ENCODE measurements around the gene TTC5. TPM values are rescaled to one million over a fixed set of nuclear protein-coding genes. Genes with fewer than 3 reads are reported as not detected.
A peak's percentile ranks its signal among the peaks of the same experiment; 100 is the strongest.
"Not testable (repeated sequence)": the region's sequence is repeated elsewhere in the genome, so short reads cannot be mapped to it uniquely, and the experiment has no call there.

Gene TTC5
- total RNA-seq, 4 donors from 2014 or later: 8.1 to 12.8 (median 10.7) TPM

- TF ChIP-seq POLR2A (IDR thresholded peaks at IDR 0.05): no peak
- WGBS, 2 donors: 62 to 68% methylated on average over 1 of the region's 1 CpG
Measured at GRCh38 chr14:20278414-20278813, 27.3 kb downstream of the TTC5 start.

GRCh38 chr14:20277409-20277808, 28.3 kb downstream of the TTC5 start:
- Histone ChIP-seq H3K4me3 (no peak overlapping the region), H3K27me3 (no peaks in the 10 kb centered on the region), H3K36me3 (peaks cover 0 to 57% (median 0%) of the 10 kb centered on the region in 3 donors), H3K9me3 (peaks cover 0 to 26% (median 0%) of the 10 kb centered on the region in 4 donors), H3K4me1 (no peaks in the 10 kb centered on the region), H3K27ac (no peak overlapping the region)
- 68 to 95% methylated on average over 2 of the region's 2 CpGs for WGBS, 2 donors
- DNase-seq (ENCODE audit: low spot score in 2 of 2): no peak
- TF ChIP-seq EP300 (IDR thresholded peaks at IDR 0.05) (no peak), POLR2A (IDR thresholded peaks at IDR 0.05) (no peak)

More at GRCh38 chr14:20278414-20278813, 27.3 kb downstream of the TTC5 start:
- H3K4me3 ChIP-seq: no peak overlapping the region
- no peaks in the 10 kb centered on the region for H3K4me1 ChIP-seq
- peaks cover 0 to 16% (median 0%) of the 10 kb centered on the region in 4 donors for H3K9me3 ChIP-seq
- peaks cover 0 to 51% (median 0%) of the 10 kb centered on the region in 3 donors for H3K36me3 ChIP-seq
- H3K27me3 ChIP-seq: no peaks in the 10 kb centered on the region
- peak; percentile 16 to 20 for DNase-seq (ENCODE audit: low spot score in 2 of 2)
- no peak overlapping the region for H3K27ac ChIP-seq

GRCh38 chr14:20274062-20274461, 31.7 kb downstream of the TTC5 start:
- Histone ChIP-seq H3K4me1 (no peaks in the 10 kb centered on the region), H3K27me3 (no peaks in the 10 kb centered on the region), H3K4me3 (no peak overlapping the region), H3K9me3 (peaks cover 0 to 36% (median 0%) of the 10 kb centered on the region in 4 donors), H3K36me3 (peaks cover 0 to 41% (median 0%) of the 10 kb centered on the region in 3 donors), H3K27ac (no peak overlapping the region)
- TF ChIP-seq EP300 (IDR thresholded peaks at IDR 0.05) (no peak), POLR2A (IDR thresholded peaks at IDR 0.05) (no peak), CTCF (IDR thresholded peaks at IDR 0.05) (no peak)
- DNase-seq (ENCODE audit: low spot score in 2 of 2): no peak
- WGBS, 2 donors: 98 to 100% methylated on average over 2 of the region's 2 CpGs

- H3K4me1 ChIP-seq; H3K4me3 ChIP-seq; H3K36me3 ChIP-seq; DNase-seq (ENCODE audit: low spot score in 2 of 2); H3K27me3 ChIP-seq; H3K27ac ChIP-seq; H3K9me3 ChIP-seq: not testable (repeated sequence)
- 83 to 89% methylated on average over 5 of the region's 5 CpGs for WGBS, 2 donors
Measured at GRCh38 chr14:20264361-20264760, 41.4 kb downstream of the TTC5 start.

- peaks cover 0 to 3% (median 0%) of the 10 kb centered on the region in 3 donors for H3K36me3 ChIP-seq
- no peaks in the 10 kb centered on the region for H3K4me1 ChIP-seq
- 26 to 31% methylated on average over 3 of the region's 3 CpGs for WGBS, 2 donors
- no peak for DNase-seq (ENCODE audit: low spot score in 2 of 2)
- no peaks in the 10 kb centered on the region for H3K27me3 ChIP-seq
- no peak overlapping the region for H3K27ac ChIP-seq
- no peak for TF ChIP-seq CTCF (IDR thresholded peaks at IDR 0.05)
- no peak for TF ChIP-seq EP300 (IDR thresholded peaks at IDR 0.05)
- no peak for TF ChIP-seq POLR2A (IDR thresholded peaks at IDR 0.05)
- no peaks in the 10 kb centered on the region for H3K9me3 ChIP-seq
- H3K4me3 ChIP-seq: no peak overlapping the region
Measured at GRCh38 chr14:20262642-20263128, 43.1 kb downstream of the TTC5 start.

- no peak overlapping the region for H3K27ac ChIP-seq
- H3K36me3 ChIP-seq: no peaks in the 10 kb centered on the region
- no peaks in the 10 kb centered on the region for H3K27me3 ChIP-seq
- no peak overlapping the region for H3K4me3 ChIP-seq
- WGBS, 2 donors: 67% methylated on average over 3 of the region's 3 CpGs
- H3K9me3 ChIP-seq: peaks cover 0 to 26% (median 3%) of the 10 kb centered on the region in 4 donors
- DNase-seq (ENCODE audit: low spot score in 2 of 2): no peak
- H3K4me1 ChIP-seq: no peaks in the 10 kb centered on the region
- TF ChIP-seq EP300 (IDR thresholded peaks at IDR 0.05): no peak
- TF ChIP-seq POLR2A (IDR thresholded peaks at IDR 0.05): no peak
- no peak for TF ChIP-seq CTCF (IDR thresholded peaks at IDR 0.05)
Measured at GRCh38 chr14:20247646-20248246, 58.0 kb downstream of the TTC5 start.

Small RNA genes within 50 kb of the gene (small RNA-seq; reads per million reads assigned to genes)
- gene SNORA79B: not detected
- 423 reads per million, percentile 97 among the genes with 10 or more reads in this experiment for gene SNORD126

Other genes starting within 250 kb of the TTC5 start
- not detected for gene OR4L1, start 245.9 kb downstream of the TTC5 start, total RNA-seq
- not detected for gene OR4K17, start 195.2 kb downstream of the TTC5 start, total RNA-seq
- not detected for gene OR4N5, start 167.1 kb downstream of the TTC5 start, total RNA-seq
- gene OR11G2, start 115.1 kb downstream of the TTC5 start, total RNA-seq: not detected
- gene OR11H6, start 82.2 kb downstream of the TTC5 start, total RNA-seq: not detected
- gene OR11H7, start 77.0 kb downstream of the TTC5 start, total RNA-seq: not detected
- gene OR11H4, start 66.7 kb downstream of the TTC5 start, total RNA-seq: not detected
- 10 to 100 TPM; 46.5 to 68.4 (median 49.9) TPM for gene CCNB1IP1, start 27.3 kb upstream of the TTC5 start, total RNA-seq
- gene PARP2, start 37.7 kb upstream of the TTC5 start, total RNA-seq: 10 to 100 TPM; 12.2 to 17.7 (median 15.6) TPM
- gene TEP1, start 107.5 kb upstream of the TTC5 start, total RNA-seq: 10 to 100 TPM; 30.3 to 50.0 (median 36.0) TPM
- gene KLHL33, start 130.2 kb upstream of the TTC5 start, total RNA-seq: 1 to 10 TPM; 1.2 to 4.5 (median 1.8) TPM
- 100 to 1,000 TPM in 1 of 4 donors, 10 to 100 TPM in 3; 58.4 to 115 (median 70.6) TPM for gene OSGEP, start 148.9 kb upstream of the TTC5 start, total RNA-seq
- gene APEX1, start 149.3 kb upstream of the TTC5 start, total RNA-seq: 100 to 1,000 TPM; 125 to 134 (median 131) TPM
- 10 to 100 TPM; 11.8 to 29.7 (median 23.9) TPM for gene PIP4P1, start 155.5 kb upstream of the TTC5 start, total RNA-seq
- gene PNP, start 163.5 kb upstream of the TTC5 start, total RNA-seq: 10 to 100 TPM; 17.0 to 37.5 (median 27.6) TPM
- gene RNASE10, start 199.6 kb upstream of the TTC5 start, total RNA-seq: under 1 TPM in 1 of 4 donors, not detected in 3; 0.44 TPM